ENCODE results near the gene SORCS2. TPM values are rescaled to one million over a fixed set of nuclear protein-coding genes. Genes with fewer than 3 reads are reported as not detected.

SORCS2 gene
- total and polyA plus RNA-seq, 2 of the 4 experiments (the other 2 are of a cell fraction), result 0.36 to 0.62 TPM

GRCh38 chr4:7431696-7432530 is 239.6 kb downstream of the SORCS2 start (continued):
- no peak for TF ChIP-seq FOS (IDR thresholded peaks at IDR 0.05; ENCODE audit: low read depth, low read length)

- DNase-seq, result no peak
- no peak overlapping the region for H2BK15ac ChIP-seq (ENCODE audit: low read depth, low read length)
- no peak overlapping the region for H3K9ac ChIP-seq (ENCODE audit: low read depth, low read length)
- H3K4me3 ChIP-seq (ENCODE audit: insufficient read depth, low read depth, low read length), result no peak overlapping the region
- no peak overlapping the region for H3K4ac ChIP-seq (ENCODE audit: low read depth, low read length)
- intact Hi-C loops (cut with micrococcal nuclease), result no loop called here
- no peaks in the 10 kb centered on the region for H3K9me1 ChIP-seq (ENCODE audit: insufficient read depth, low read length)
- TF ChIP-seq ELK1 (IDR thresholded peaks at IDR 0.05; ENCODE audit: borderline replicate concordance, low read depth, low read length) (no peak), USF2 (IDR thresholded peaks at IDR 0.05; ENCODE audit: low read depth, low read length) (no peak), FOS (IDR thresholded peaks at IDR 0.05; ENCODE audit: low read depth, low read length) (no peak), CHD1 (IDR thresholded peaks at IDR 0.05; ENCODE audit: low read depth, low read length) (no peak), POLR2A (IDR thresholded peaks at IDR 0.05; ENCODE audit: low read depth, low read length) (no peak)
- no peak overlapping the region for H2AK5ac ChIP-seq (ENCODE audit: low read depth, low read length)
- no peak overlapping the region for H3K14ac ChIP-seq (replicated peaks; ENCODE audit: low read depth, low read length)
- H3K79me1 ChIP-seq (ENCODE audit: low read depth in 1 of 2, low read length in 2 of 2), result no peaks in the 10 kb centered on the region
- H3K23ac ChIP-seq (ENCODE audit: low read depth, low read length), result no peak overlapping the region
- WGBS, 2 experiments (ENCODE audit: extremely low coverage in 2 of 2, insufficient read length in 1 of 2), result 72% methylated on average over 5 of the region's 23 CpGs; no CpG with 5 or more reads in 1 of the 2 experiments
- no peak for ATAC-seq (ENCODE audit: low read depth)
- H4K20me1 ChIP-seq (ENCODE audit: insufficient read depth, low read length), result no peaks in the 10 kb centered on the region
- H3K18ac ChIP-seq (ENCODE audit: low read depth, low read length), result no peak overlapping the region
- no peak overlapping the region for H2BK5ac ChIP-seq (ENCODE audit: low read depth, low read length, poor library complexity, severe bottlenecking)
- H2BK20ac ChIP-seq (ENCODE audit: low read depth, low read length), result no peak overlapping the region
- no peak overlapping the region for H2AFZ ChIP-seq (replicated peaks; ENCODE audit: low read length, poor library complexity)
- no peak overlapping the region for H3K4me2 ChIP-seq (ENCODE audit: low read depth, low read length)
- in situ Hi-C loops (cut with MboI; ENCODE audit: low sequenced_read_pairs), result no loop called here
- H2BK120ac ChIP-seq (ENCODE audit: low read depth, low read length), result no peak overlapping the region
- POLR2A ChIA-PET (ENCODE audit: unreplicated experiment), result no interaction called here
- peaks cover 11% of the 10 kb centered on the region; the same call in 1 of the 2 replicates for H3K27me3 ChIP-seq (ENCODE audit: control insufficient read depth, insufficient read depth, low read length)
- no TSS peak for BruUV-seq (replicated peaks)
- H4K5ac ChIP-seq (ENCODE audit: low read depth, low read length), result no peak overlapping the region
- CTCF ChIA-PET, result no interaction called here
- no peak overlapping the region for H4K91ac ChIP-seq (ENCODE audit: insufficient read depth, low read depth, low read length)
- no peaks in the 10 kb centered on the region for H3K4me1 ChIP-seq (ENCODE audit: control insufficient read depth, insufficient read depth, low read length)
- H3K9me3 ChIP-seq (ENCODE audit: control insufficient read depth, insufficient read depth, low read length), result no peaks in the 10 kb centered on the region
- H3K56ac ChIP-seq (ENCODE audit: extremely low read depth, insufficient read depth, low read length), result no peak overlapping the region
- H4K8ac ChIP-seq (ENCODE audit: low read depth in 2 of 2, low read length in 2 of 2), result no peak overlapping the region
- no peak overlapping the region for H2AK9ac ChIP-seq (replicated peaks; ENCODE audit: low read depth, low read length, poor library complexity)
- no peaks in the 10 kb centered on the region for H3K36me3 ChIP-seq (ENCODE audit: control insufficient read depth, insufficient read depth, low read length)
- dilution Hi-C loops (cut with HindIII; ENCODE audit: low sequenced_read_pairs, unreplicated experiment), result no loop called here
- H3K27ac ChIP-seq (ENCODE audit: insufficient read depth, low read length), result no peak overlapping the region
These were observed 240.4 kb downstream of the SORCS2 start for GRCh38 chr4:7432531-7433375.
